IMR-90 (cell line): Measurements from ENCODE around the gene OR52K2. TPM values are rescaled to one million over a fixed set of nuclear protein-coding genes. Genes with fewer than 3 reads are reported as not detected.

Experiments used
- ATAC-seq: fragments of 200-7000 bp; cut with Tn5 transposase; 2 replicates; pipeline ENCODE4 v1.9.1; 2020; ENCODE audit warnings: low read depth, mild to moderate bottlenecking, moderate library complexity
- BruUV-seq: library from RNA; stranded (reverse); fragments of 400-500 nt; replicated peaks from 2 replicates; lab custom pipeline; 2021; lab: Mats Ljungman, UMichigan
- CTCF ChIA-PET: fragments of 300-600 bp; formaldehyde crosslinking; extraction: SDS; loops from one replicate; lab custom pipeline; 2021; ENCODE audit warnings: antibody characterized with exemption; lab: Yijun Ruan, JAX
- POLR2A ChIA-PET: fragments of 300-600 bp; sonication (Branson Sonifier 250); formaldehyde crosslinking; loops from one replicate; lab custom pipeline; 2022; ENCODE audit warnings: antibody characterized with exemption; ENCODE audit not compliant: unreplicated experiment; lab: Charles Lee
- DNase-seq: peaks from one replicate; pipeline ENCODE4 v3.0.0; 2013
- H2AFZ ChIP-seq: replicated peaks from 2 replicates; pipeline ENCODE3; 2013; ENCODE audit warnings: low read length, mild to moderate bottlenecking; ENCODE audit not compliant: poor library complexity
- H2AK5ac ChIP-seq: 2 replicates; pipeline ENCODE4 v1.6.1; 2013; ENCODE audit warnings: low read depth, low read length, inconsistent platforms
- H2AK9ac ChIP-seq: replicated peaks from 2 replicates; pipeline ENCODE3; 2013; ENCODE audit warnings: mild to moderate bottlenecking, low read depth, low read length, moderate library complexity; ENCODE audit not compliant: poor library complexity
- H2BK120ac ChIP-seq: 2 replicates; pipeline ENCODE4 v1.6.1; 2013; ENCODE audit warnings: low read depth, low read length, inconsistent platforms
- H2BK15ac ChIP-seq: 3 replicates; pipeline ENCODE4 v1.6.1; 2013; ENCODE audit warnings: low read depth, low read length, inconsistent platforms
- H2BK20ac ChIP-seq: 2 replicates; pipeline ENCODE4 v1.6.1; 2013; ENCODE audit warnings: low read depth, mild to moderate bottlenecking, inconsistent platforms, low read length, moderate library complexity
- H2BK5ac ChIP-seq: 2 replicates; pipeline ENCODE4 v1.6.1; 2013; ENCODE audit warnings: mild to moderate bottlenecking, low read depth, low read length, inconsistent platforms; ENCODE audit not compliant: poor library complexity, severe bottlenecking
- H3K14ac ChIP-seq: replicated peaks from 2 replicates; pipeline ENCODE4 v1.6.1; 2013; ENCODE audit warnings: low read depth, low read length, inconsistent platforms
- H3K18ac ChIP-seq: 2 replicates; pipeline ENCODE4 v1.6.1; 2013; ENCODE audit warnings: low read depth, low read length, control low read depth
- H3K23ac ChIP-seq: 2 replicates; pipeline ENCODE4 v1.6.1; 2013; ENCODE audit warnings: low read depth, low read length, inconsistent platforms
- H3K27ac ChIP-seq: 2 replicates; pipeline ENCODE4 v1.5.1; 2013; ENCODE audit warnings: mild to moderate bottlenecking, control low read depth, low read length; ENCODE audit not compliant: insufficient read depth
- H3K27me3 ChIP-seq: 2 replicates; pipeline ENCODE4 v1.6.1; 2013; ENCODE audit warnings: low read length; ENCODE audit not compliant: control insufficient read depth, insufficient read depth
- H3K36me3 ChIP-seq: 2 replicates; pipeline ENCODE4 v1.6.1; 2013; ENCODE audit warnings: low read length, mixed read lengths; ENCODE audit not compliant: control insufficient read depth, insufficient read depth
- H3K4ac ChIP-seq: 2 replicates; pipeline ENCODE4 v1.6.1; 2013; ENCODE audit warnings: low read depth, low read length, inconsistent platforms
- H3K4me1 ChIP-seq: 2 replicates; pipeline ENCODE4 v1.6.1; 2013; ENCODE audit warnings: low read length, mixed read lengths; ENCODE audit not compliant: control insufficient read depth, insufficient read depth
- H3K4me2 ChIP-seq: 2 replicates; pipeline ENCODE4 v1.6.1; 2013; ENCODE audit warnings: low read depth, mild to moderate bottlenecking, control low read depth, low read length, moderate library complexity
- H3K4me3 ChIP-seq: 2 replicates; pipeline ENCODE4 v1.5.1; 2013; ENCODE audit warnings: low read depth, mild to moderate bottlenecking, control low read depth, low read length, moderate library complexity; ENCODE audit not compliant: insufficient read depth
- H3K56ac ChIP-seq: 2 replicates; pipeline ENCODE4 v1.6.1; 2013; ENCODE audit warnings: low read length, inconsistent platforms; ENCODE audit not compliant: insufficient read depth; ENCODE audit errors: extremely low read depth
- H3K79me1 ChIP-seq, 2 experiments: 2 replicates each; pipeline ENCODE4 v1.6.1; 2013; ENCODE audit warnings: low read length in 2 of 2, inconsistent platforms in 1 of 2, low read depth in 1 of 2
- H3K9ac ChIP-seq: 2 replicates; pipeline ENCODE4 v1.6.1; 2013; ENCODE audit warnings: low read depth, low read length, control low read depth
- H3K9me1 ChIP-seq: 2 replicates; pipeline ENCODE4 v1.6.1; 2013; ENCODE audit warnings: low read length, inconsistent platforms; ENCODE audit not compliant: insufficient read depth
- H3K9me3 ChIP-seq: 2 replicates; pipeline ENCODE4 v1.6.1; 2013; ENCODE audit warnings: low read length; ENCODE audit not compliant: control insufficient read depth, insufficient read depth
- H4K20me1 ChIP-seq: 2 replicates; pipeline ENCODE4 v1.6.1; 2013; ENCODE audit warnings: low read length, inconsistent platforms; ENCODE audit not compliant: insufficient read depth
- H4K5ac ChIP-seq: 2 replicates; pipeline ENCODE4 v1.6.1; 2013; ENCODE audit warnings: mild to moderate bottlenecking, low read depth, low read length, control low read depth
- H4K8ac ChIP-seq, 2 experiments: 2 replicates each; pipeline ENCODE4 v1.6.1; 2013; ENCODE audit warnings: low read depth in 2 of 2, low read length in 2 of 2, control low read depth in 1 of 2, inconsistent platforms in 1 of 2
- H4K91ac ChIP-seq: 2 replicates; pipeline ENCODE4 v1.6.1; 2013; ENCODE audit warnings: low read depth, low read length, inconsistent platforms; ENCODE audit not compliant: insufficient read depth
- BHLHE40 ChIP-seq: fragments of 150-350 bp; IDR thresholded peaks from 2 replicates; pipeline ENCODE4 v1.6.1; 2016; ENCODE audit warnings: mild to moderate bottlenecking, low read depth, low read length
- FOS ChIP-seq: fragments of 150-350 bp; IDR thresholded peaks from 2 replicates; pipeline ENCODE4 v1.6.1; 2016; ENCODE audit warnings: low read depth, low read length
- WGBS, 2 experiments: methylation state at CpG; one replicate each; pipeline versions ENCODE4 v1.1.5 to v1.1.7; 2013; ENCODE audit warnings: missing lambda C conversion rate in 2 of 2; ENCODE audit not compliant: insufficient read length in 1 of 2; ENCODE audit errors: extremely low coverage in 2 of 2; 5-methylcytosine and 5-hydroxymethylcytosine counted together
- dilution Hi-C: fragments of 300-500 bp; cut with HindIII; formaldehyde crosslinking; loops from one replicate; pipeline ENCODE4 v1.14.3; 2018; ENCODE audit warnings: low sequenced_read_pairs; ENCODE audit not compliant: unreplicated experiment
- in situ Hi-C: fragments of 300-500 bp; cut with MboI; formaldehyde crosslinking; loops from 3 replicates; pipeline ENCODE4 v1.14.3; 2019; ENCODE audit warnings: low sequenced_read_pairs, inconsistent platforms, mixed read lengths
- intact Hi-C: fragments of 100-400 bp; cut with micrococcal nuclease; formaldehyde crosslinking; loops from 2 replicates; pipeline ENCODE4 v1.10.0; 2022
- polyA plus RNA-seq, 3 experiments: library from polyadenylated mRNA; depleted of rRNA; stranded (reverse); fragments of >200 nt; gene quantifications; 2 replicates each; pipeline ENCODE4 v1.2.3, GENCODE V29; 2012; ENCODE audit warnings: low replicate concordance in 1 of 3
- total RNA-seq: library from RNA; depleted of rRNA; stranded (reverse); fragments of >200 nt; gene quantifications from 2 replicates; pipeline ENCODE4 v1.2.3, GENCODE V29; 2012
- TF ChIP-seq, protein P1 (sequence below): fragments of 150-350 bp; IDR thresholded peaks from 2 replicates; pipeline ENCODE4 v1.6.1; 2016; ENCODE audit warnings: low read depth, mild to moderate bottlenecking, low read length, moderate library complexity, borderline replicate concordance

Gene OR52K2
- total and polyA plus RNA-seq, 2 of the 4 experiments (the other 2 are of a cell fraction) = not detected

GRCh38 chr11:4418403-4418802, 30.7 kb upstream of the OR52K2 start:
- ChIA-PET POLR2A (no interaction called here), CTCF (no interaction called here)
- H3K9ac ChIP-seq = no peak overlapping the region
- no peak overlapping the region for H3K4me3 ChIP-seq
- no peak overlapping the region for H2AFZ ChIP-seq
- H3K27me3 ChIP-seq = no peaks in the 10 kb centered on the region
- no TSS peak for BruUV-seq
- ATAC-seq = no peak
- H2BK20ac ChIP-seq = no peak overlapping the region
- no peak overlapping the region for H2BK15ac ChIP-seq
- dilution Hi-C loops (no loop called here), in situ Hi-C loops (no loop called here), intact Hi-C loops (no loop called here)
- H3K9me1 ChIP-seq = no peaks in the 10 kb centered on the region
- no peak overlapping the region for H2BK5ac ChIP-seq
- H2AK5ac ChIP-seq = no peak overlapping the region
- H4K5ac ChIP-seq = no peak overlapping the region
- H3K4me1 ChIP-seq = no peaks in the 10 kb centered on the region
- no peak overlapping the region for H4K91ac ChIP-seq
- no peak overlapping the region for H3K56ac ChIP-seq
- no peak for DNase-seq
- H3K23ac ChIP-seq = no peak overlapping the region
- no peaks in the 10 kb centered on the region for H3K9me3 ChIP-seq
- H3K4me2 ChIP-seq = no peak overlapping the region
- no peak overlapping the region for H3K4ac ChIP-seq
- 45% methylated on average over 7 of the region's 8 CpGs; no CpG with 5 or more reads in 1 of the 2 experiments for WGBS, 2 experiments
- no peak overlapping the region for H3K27ac ChIP-seq
- H4K8ac ChIP-seq = no peak overlapping the region
- H2BK120ac ChIP-seq = no peak overlapping the region
- no peak overlapping the region for H3K14ac ChIP-seq
- H4K20me1 ChIP-seq = no peaks in the 10 kb centered on the region
- TF ChIP-seq BHLHE40 (no peak), FOS (no peak)
- TF ChIP-seq, protein P1, sequence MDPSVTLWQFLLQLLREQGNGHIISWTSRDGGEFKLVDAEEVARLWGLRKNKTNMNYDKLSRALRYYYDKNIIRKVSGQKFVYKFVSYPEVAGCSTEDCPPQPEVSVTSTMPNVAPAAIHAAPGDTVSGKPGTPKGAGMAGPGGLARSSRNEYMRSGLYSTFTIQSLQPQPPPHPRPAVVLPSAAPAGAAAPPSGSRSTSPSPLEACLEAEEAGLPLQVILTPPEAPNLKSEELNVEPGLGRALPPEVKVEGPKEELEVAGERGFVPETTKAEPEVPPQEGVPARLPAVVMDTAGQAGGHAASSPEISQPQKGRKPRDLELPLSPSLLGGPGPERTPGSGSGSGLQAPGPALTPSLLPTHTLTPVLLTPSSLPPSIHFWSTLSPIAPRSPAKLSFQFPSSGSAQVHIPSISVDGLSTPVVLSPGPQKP = no peak
- H3K18ac ChIP-seq = no peak overlapping the region
- no peak overlapping the region for H2AK9ac ChIP-seq
- H3K36me3 ChIP-seq = no peaks in the 10 kb centered on the region
- H3K79me1 ChIP-seq = no peaks in the 10 kb centered on the region
